Ishikawa (cell line): ENCODE results near the gene F9.

Experiments
- CEBPB ChIP-seq: IDR thresholded peaks from 2 replicates; pipeline ENCODE4 v1.6.1; 2012
- EGR1 ChIP-seq: IDR thresholded peaks from 2 replicates; pipeline ENCODE4 v1.6.1; 2012
- EP300 ChIP-seq: IDR thresholded peaks from 2 replicates; pipeline ENCODE4 v1.6.1; 2012; ENCODE audit warnings: borderline replicate concordance
- FOXM1 ChIP-seq: IDR thresholded peaks from 2 replicates; pipeline ENCODE4 v1.6.1; 2012; ENCODE audit warnings: low read depth, borderline replicate concordance
- MAX ChIP-seq: IDR thresholded peaks from 2 replicates; pipeline ENCODE4 v1.6.1; 2012
- NFIC ChIP-seq: IDR thresholded peaks from 2 replicates; pipeline ENCODE4 v1.6.1; 2012
- RAD21 ChIP-seq: IDR thresholded peaks from 2 replicates; pipeline ENCODE4 v1.6.1; 2012; ENCODE audit warnings: low read depth
- REST ChIP-seq: IDR thresholded peaks from 2 replicates; pipeline ENCODE4 v1.6.1; 2012; ENCODE audit warnings: low read depth, mild to moderate bottlenecking
- TAF1 ChIP-seq: IDR thresholded peaks from 2 replicates; pipeline ENCODE4 v1.6.1; 2012; ENCODE audit warnings: low read depth, mild to moderate bottlenecking
- TCF12 ChIP-seq: IDR thresholded peaks from 2 replicates; pipeline ENCODE4 v1.6.1; 2012; ENCODE audit warnings: low read depth
- YY1 ChIP-seq: IDR thresholded peaks from 2 replicates; pipeline ENCODE4 v1.6.1; 2012; ENCODE audit warnings: low read depth
- ZBTB7A ChIP-seq: IDR thresholded peaks from 2 replicates; pipeline ENCODE4 v1.6.1; 2012; ENCODE audit warnings: low read depth

- TF ChIP-seq FOXM1 (no peak), RAD21 (no peak), YY1 (no peak), EP300 (no peak), REST (no peak), TAF1 (no peak), NFIC (no peak), MAX (no peak), ZBTB7A (no peak), EGR1 (no peak), TCF12 (no peak), CEBPB (no peak)
Measured at GRCh38 chrX:139532834-139533233, 2.3 kb downstream of the F9 start.
